Mesendoderm (in vitro differentiated cells): ENCODE measurements around the gene ASPSCR1.
A peak's percentile ranks its signal among the peaks of the same experiment; 100 is the strongest.

Experiments used
- DNase-seq: peaks from one replicate; pipeline ENCODE4 v3.0.0; 2013
- H2AK5ac ChIP-seq: 2 replicates; pipeline ENCODE4 v1.6.1; 2013; ENCODE audit warnings: low read length, inconsistent platforms
- H2BK120ac ChIP-seq: 2 replicates; pipeline ENCODE4 v1.6.1; 2013; ENCODE audit warnings: low read depth, mild to moderate bottlenecking, low read length, moderate library complexity, mixed read lengths
- H2BK15ac ChIP-seq: replicated peaks from 2 replicates; pipeline ENCODE4 v1.6.1; 2013; ENCODE audit warnings: low read depth, mild to moderate bottlenecking, moderate library complexity
- H2BK5ac ChIP-seq: 2 replicates; pipeline ENCODE4 v1.6.1; 2013; ENCODE audit warnings: low read length, inconsistent platforms
- H3K18ac ChIP-seq: 2 replicates; pipeline ENCODE4 v1.6.1; 2013; ENCODE audit warnings: mild to moderate bottlenecking, low read length, mixed read lengths
- H3K23ac ChIP-seq: one replicate; pipeline ENCODE4 v1.6.1; 2013; ENCODE audit warnings: low read length
- H3K27ac ChIP-seq: 2 replicates; pipeline ENCODE4 v1.5.1; 2013; ENCODE audit warnings: low read depth, mild to moderate bottlenecking, inconsistent platforms, low read length, moderate library complexity
- H3K27me3 ChIP-seq: 2 replicates; pipeline ENCODE4 v1.6.1; 2013; ENCODE audit warnings: low read length, control low read depth, mild to moderate bottlenecking, inconsistent platforms; ENCODE audit not compliant: insufficient read depth, poor library complexity
- H3K36me3 ChIP-seq: 2 replicates; pipeline ENCODE4 v1.6.1; 2013; ENCODE audit warnings: low read length, inconsistent platforms; ENCODE audit not compliant: control insufficient read depth, insufficient read depth
- H3K4ac ChIP-seq: one replicate; pipeline ENCODE4 v1.6.1; 2013; ENCODE audit warnings: low read depth, mild to moderate bottlenecking, low read length, moderate library complexity
- H3K4me1 ChIP-seq: 2 replicates; pipeline ENCODE4 v1.6.1; 2013; ENCODE audit warnings: low read depth, low read length, inconsistent platforms; ENCODE audit not compliant: control insufficient read depth
- H3K4me2 ChIP-seq: 2 replicates; pipeline ENCODE4 v1.6.1; 2013; ENCODE audit warnings: low read length
- H3K4me3 ChIP-seq: 2 replicates; pipeline ENCODE4 v1.5.1; 2013; ENCODE audit warnings: mild to moderate bottlenecking, low read length
- H3K56ac ChIP-seq: one replicate; pipeline ENCODE4 v1.6.1; 2013; ENCODE audit warnings: low read length
- H3K79me1 ChIP-seq: 2 replicates; pipeline ENCODE4 v1.6.1; 2013; ENCODE audit warnings: low read length, inconsistent platforms
- H3K79me2 ChIP-seq: 2 replicates; pipeline ENCODE4 v1.6.1; 2013; ENCODE audit warnings: mild to moderate bottlenecking, low read length; ENCODE audit not compliant: control insufficient read depth, insufficient read depth
- H3K9ac ChIP-seq: 2 replicates; pipeline ENCODE4 v1.6.1; 2013; ENCODE audit warnings: low read length, inconsistent platforms
- H4K5ac ChIP-seq: one replicate; pipeline ENCODE4 v1.6.1; 2013; ENCODE audit warnings: low read length
- H4K8ac ChIP-seq: one replicate; pipeline ENCODE4 v1.6.1; 2013; ENCODE audit warnings: low read depth, mild to moderate bottlenecking, control low read depth, low read length, moderate library complexity
- WGBS: extraction: QIAGEN DNeasy Blood & Tissue Kit; methylation state at CpG from one replicate; pipeline ENCODE4 v1.1.7; 2013; ENCODE audit warnings: low lambda C conversion rate, missing lambda C conversion rate; ENCODE audit not compliant: insufficient coverage; ENCODE audit errors: extremely low coverage; 5-methylcytosine and 5-hydroxymethylcytosine counted together

ASPSCR1 gene

DNA sequence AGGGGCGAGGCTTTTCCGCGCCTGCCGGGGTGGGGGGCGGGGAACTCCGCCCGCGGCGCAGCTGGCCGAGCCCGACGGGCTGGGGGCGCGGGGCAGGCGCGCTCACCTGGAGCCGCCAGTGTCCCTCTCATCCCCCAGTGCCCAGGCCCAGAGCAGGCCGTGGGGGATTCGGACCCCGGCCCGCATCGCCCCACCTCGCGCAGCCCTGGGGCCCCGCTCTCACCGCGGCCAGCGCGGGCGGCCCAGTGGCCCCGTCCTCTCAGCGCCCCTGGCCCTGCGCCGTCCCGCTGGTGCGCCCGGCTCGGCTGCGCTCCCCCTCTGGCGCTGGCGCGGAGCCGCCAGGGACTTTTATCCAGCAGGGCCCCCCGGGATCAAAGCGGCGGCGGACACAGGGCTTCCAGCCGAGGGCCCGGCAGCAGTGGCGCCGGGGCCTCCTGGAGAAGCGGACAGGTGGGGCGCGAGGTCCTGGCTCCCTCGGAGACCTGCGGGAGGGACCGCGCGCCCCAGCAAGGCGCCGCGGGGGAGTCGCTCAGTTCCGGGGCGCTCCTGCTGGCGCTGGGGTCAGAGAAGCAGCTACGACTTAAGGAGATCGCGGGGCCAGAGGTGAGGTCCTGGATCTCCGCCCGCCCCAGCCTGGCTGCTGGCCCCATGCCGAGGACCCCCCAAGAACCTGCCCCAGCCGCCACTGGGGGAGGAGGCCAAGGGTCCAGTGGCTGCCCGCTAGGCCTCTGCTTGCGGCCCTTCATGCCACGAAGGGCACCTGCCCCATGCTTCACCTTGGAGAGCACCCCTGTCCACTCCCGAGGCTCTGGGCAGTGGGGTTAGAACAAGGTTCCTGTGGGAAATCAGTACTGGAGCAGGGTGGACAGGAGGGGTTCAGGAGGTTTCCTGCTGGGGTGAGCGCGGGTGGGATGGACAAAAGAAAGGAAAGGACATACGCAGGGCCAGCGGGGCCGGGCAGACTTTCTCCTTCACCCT lies 15.6 kb upstream of the ASPSCR1 start:
- H3K36me3 ChIP-seq: no peaks in the 10 kb centered on the region
- no peak for DNase-seq
- H2BK120ac ChIP-seq: no peak overlapping the region
- peak overlapping the region; percentile 28 for H3K27ac ChIP-seq
- H3K79me2 ChIP-seq: no peaks in the 10 kb centered on the region
- peak overlapping the region; percentile 63 for H3K9ac ChIP-seq
- no peak overlapping the region for H2AK5ac ChIP-seq
- H3K4ac ChIP-seq: peak overlapping the region; percentile 19
- H3K23ac ChIP-seq: no peak overlapping the region
- peak overlapping the region; percentile 32 for H3K18ac ChIP-seq
- WGBS: no CpG with 5 or more reads among the region's 82 CpGs
- no peak overlapping the region for H4K8ac ChIP-seq
- peak overlapping the region; percentile 50 for H3K4me2 ChIP-seq
- H3K27me3 ChIP-seq: peaks cover 6% of the 10 kb centered on the region
- H3K4me3 ChIP-seq: no peak overlapping the region
- H3K56ac ChIP-seq: peak overlapping the region; percentile 73
- H3K79me1 ChIP-seq: no peaks in the 10 kb centered on the region
- H2BK15ac ChIP-seq: no peak overlapping the region
- H3K4me1 ChIP-seq: peaks cover 5% of the 10 kb centered on the region
- no peak overlapping the region for H4K5ac ChIP-seq
- H2BK5ac ChIP-seq: no peak overlapping the region

DNA sequence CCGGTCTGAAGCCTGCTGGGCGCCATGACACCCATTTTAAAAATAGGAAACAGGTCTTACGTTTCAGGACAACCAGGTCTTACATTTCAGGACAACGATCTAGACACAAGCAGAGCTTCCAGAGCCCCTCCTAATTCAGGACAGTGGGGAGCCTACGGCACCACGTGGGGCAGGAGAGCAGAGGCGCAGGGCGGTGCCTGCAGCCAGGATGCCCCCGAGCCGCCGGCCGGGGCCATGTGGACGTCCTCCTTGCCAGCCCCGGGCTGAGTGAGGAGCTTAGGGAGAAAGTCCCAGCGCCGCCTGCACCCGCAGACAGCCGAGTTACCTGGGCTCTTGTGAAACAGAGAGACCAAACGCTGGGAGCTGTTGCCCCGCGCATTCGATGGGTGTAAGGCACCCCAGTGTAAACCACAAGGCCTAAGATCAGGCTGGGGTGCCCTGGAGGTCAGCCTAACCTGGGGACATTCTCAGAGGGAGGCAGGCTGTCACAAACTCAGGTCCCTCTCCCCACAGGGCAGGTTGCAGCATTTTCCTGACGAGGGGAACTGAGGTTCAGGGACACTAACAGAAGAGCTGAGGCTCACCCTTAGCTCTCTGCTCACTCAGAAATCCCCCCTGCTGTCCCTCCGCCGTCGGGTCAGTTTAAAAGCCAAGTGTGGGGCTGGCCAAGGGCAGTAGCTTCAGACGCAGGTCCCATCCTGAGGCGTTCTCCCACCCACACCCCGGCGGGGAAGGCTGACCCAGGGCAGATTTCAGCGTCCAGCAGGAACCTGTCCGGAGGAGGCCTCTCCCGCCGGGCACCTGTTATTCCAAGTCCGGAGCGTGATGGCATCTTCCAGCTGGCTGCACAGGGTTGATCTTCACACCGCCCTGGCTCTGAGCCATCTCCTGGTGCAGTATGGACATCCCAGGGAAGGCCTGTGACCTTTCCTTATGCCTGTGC lies 14.7 kb upstream of the ASPSCR1 start:
- Histone ChIP-seq H3K79me2 (no peaks in the 10 kb centered on the region), H3K23ac (no peak overlapping the region), H3K4ac (peak overlapping the region; percentile 41), H4K8ac (no peak overlapping the region), H3K18ac (no peak overlapping the region), H2BK120ac (no peak overlapping the region), H3K56ac (peak overlapping the region; percentile 73), H3K4me3 (no peak overlapping the region), H3K4me1 (peaks cover 12% of the 10 kb centered on the region), H3K79me1 (no peaks in the 10 kb centered on the region), H3K36me3 (no peaks in the 10 kb centered on the region), H4K5ac (no peak overlapping the region), H2BK5ac (no peak overlapping the region), H2BK15ac (no peak overlapping the region), H3K9ac (peak overlapping the region; percentile 63), H3K4me2 (no peak overlapping the region), H3K27me3 (peaks cover 6% of the 10 kb centered on the region), H3K27ac (peak overlapping the region; percentile 12), H2AK5ac (no peak overlapping the region)
- DNase-seq: no peak
- no CpG with 5 or more reads among the region's 37 CpGs for WGBS

DNA sequence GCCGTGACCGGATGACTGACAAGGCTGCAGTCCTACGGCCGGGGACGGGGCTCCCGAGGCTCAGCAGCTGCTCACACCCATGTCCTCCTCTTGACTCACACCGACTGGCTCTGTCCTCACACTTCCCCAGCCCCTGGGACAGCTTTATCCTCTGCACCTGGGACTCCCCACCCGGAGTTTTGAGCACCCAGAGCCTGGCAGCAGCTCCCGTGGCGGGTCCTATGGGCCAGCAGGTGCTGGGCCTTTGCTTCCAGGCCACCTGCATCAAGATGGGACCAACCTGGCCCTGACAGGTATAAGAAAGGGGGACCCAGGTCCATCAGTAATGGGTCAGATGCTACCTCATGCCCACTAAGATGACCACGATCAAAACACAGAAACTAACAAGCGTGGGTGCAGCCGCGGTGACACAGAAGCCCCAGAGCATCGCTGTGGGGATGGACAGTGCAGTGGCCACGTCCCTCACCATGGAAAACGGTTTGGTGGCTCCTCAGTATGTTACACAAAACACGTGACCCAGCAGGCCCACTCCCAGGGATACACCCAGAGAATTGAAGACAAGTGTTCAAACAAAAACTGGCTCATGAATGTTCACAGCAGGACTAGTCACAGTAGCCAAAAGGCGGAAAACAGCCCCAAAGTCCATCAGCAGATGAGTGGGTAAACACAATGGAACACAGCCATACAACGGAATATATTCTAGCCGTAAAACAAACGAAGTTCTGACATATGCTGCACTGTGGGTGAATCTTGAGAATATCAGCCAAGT lies 13.2 kb upstream of the ASPSCR1 start:
- H3K56ac ChIP-seq: peak overlapping the region; percentile 53
- H4K5ac ChIP-seq: no peak overlapping the region
- no peak for DNase-seq
- no peaks in the 10 kb centered on the region for H3K79me1 ChIP-seq
- H3K23ac ChIP-seq: no peak overlapping the region
- H3K18ac ChIP-seq: no peak overlapping the region
- H2BK5ac ChIP-seq: no peak overlapping the region
- no peak overlapping the region for H3K9ac ChIP-seq
- H3K36me3 ChIP-seq: no peaks in the 10 kb centered on the region
- H4K8ac ChIP-seq: no peak overlapping the region
- no peak overlapping the region for H3K4ac ChIP-seq
- H2BK120ac ChIP-seq: no peak overlapping the region
- no peak overlapping the region for H2BK15ac ChIP-seq
- no peak overlapping the region for H3K4me3 ChIP-seq
- H3K79me2 ChIP-seq: no peaks in the 10 kb centered on the region
- peaks cover 12% of the 10 kb centered on the region for H3K4me1 ChIP-seq
- H3K27me3 ChIP-seq: no peaks in the 10 kb centered on the region
- no CpG with 5 or more reads among the region's 22 CpGs for WGBS
- H2AK5ac ChIP-seq: no peak overlapping the region
- peak overlapping the region; percentile 32 for H3K27ac ChIP-seq
- H3K4me2 ChIP-seq: no peak overlapping the region

GRCh38 chr17:81966343-81967243 lies 10.8 kb upstream of the ASPSCR1 start:
- no peaks in the 10 kb centered on the region for H3K36me3 ChIP-seq
- no peak overlapping the region for H3K27ac ChIP-seq
- peak overlapping the region; percentile 45 for H3K56ac ChIP-seq
- no peak overlapping the region for H3K4me2 ChIP-seq
- no peak overlapping the region for H3K23ac ChIP-seq
- no peak overlapping the region for H4K8ac ChIP-seq
- H3K79me1 ChIP-seq: no peaks in the 10 kb centered on the region
- peak; percentile 65 for DNase-seq
- no peak overlapping the region for H2BK15ac ChIP-seq
- peak overlapping the region; percentile 22 for H3K18ac ChIP-seq
- no peak overlapping the region for H4K5ac ChIP-seq
- H3K9ac ChIP-seq: peak overlapping the region; percentile 3
- H3K4me1 ChIP-seq: peaks cover 12% of the 10 kb centered on the region
- no peak overlapping the region for H3K4me3 ChIP-seq
- peak overlapping the region; percentile 29 for H2AK5ac ChIP-seq
- H2BK5ac ChIP-seq: no peak overlapping the region
- no peak overlapping the region for H2BK120ac ChIP-seq
- H3K4ac ChIP-seq: peak overlapping the region; percentile 6
- no CpG with 5 or more reads among the region's 41 CpGs for WGBS
- no peaks in the 10 kb centered on the region for H3K79me2 ChIP-seq
- no peaks in the 10 kb centered on the region for H3K27me3 ChIP-seq

DNA sequence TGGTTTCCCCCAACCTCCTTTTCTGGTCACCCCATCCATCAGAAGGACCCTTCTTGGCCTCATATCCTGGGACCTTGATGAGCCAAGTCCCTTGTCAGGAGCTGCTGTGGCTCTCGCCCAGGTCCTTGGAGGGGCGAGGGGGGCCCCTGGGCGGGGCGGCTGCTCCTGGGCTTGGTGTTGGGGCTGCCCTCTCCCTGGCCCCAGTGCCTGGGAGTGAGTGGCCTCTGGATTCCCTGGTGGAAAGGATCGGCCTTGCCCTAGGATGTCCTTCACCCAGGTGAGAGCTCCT lies 10.2 kb upstream of the ASPSCR1 start:
- peaks cover 10% of the 10 kb centered on the region for H3K4me1 ChIP-seq

More for the DNA sequence above, 10.2 kb upstream of the ASPSCR1 start:
- no peak overlapping the region for H3K23ac ChIP-seq
- H4K5ac ChIP-seq: no peak overlapping the region
- H3K79me1 ChIP-seq: no peaks in the 10 kb centered on the region
- no peak overlapping the region for H3K4me3 ChIP-seq
- peak overlapping the region; percentile 11 for H3K4ac ChIP-seq
- no CpG with 5 or more reads among the region's 5 CpGs for WGBS
- no peaks in the 10 kb centered on the region for H3K79me2 ChIP-seq
- H3K27me3 ChIP-seq: no peaks in the 10 kb centered on the region
- H2AK5ac ChIP-seq: no peak overlapping the region
- H2BK120ac ChIP-seq: no peak overlapping the region
- no peak overlapping the region for H4K8ac ChIP-seq
- peak overlapping the region; percentile 45 for H3K56ac ChIP-seq
- H2BK5ac ChIP-seq: no peak overlapping the region
- H3K27ac ChIP-seq: no peak overlapping the region
- no peaks in the 10 kb centered on the region for H3K36me3 ChIP-seq
- H3K9ac ChIP-seq: peak overlapping the region; percentile 3
- DNase-seq: no peak
- H3K18ac ChIP-seq: peak overlapping the region; percentile 22
- H2BK15ac ChIP-seq: no peak overlapping the region
- no peak overlapping the region for H3K4me2 ChIP-seq
